GM04503 (cell line): ENCODE measurements around the gene GAGE12J.
"Not testable (repeated sequence)": the region's sequence is repeated elsewhere in the genome, so short reads cannot be mapped to it uniquely, and the experiment has no call there.

Source experiments
- DNase-seq: peaks from one replicate; pipeline ENCODE4 v3.0.0-alpha.2; 2012; ENCODE audit warnings: low read depth

Gene GAGE12J

DNA sequence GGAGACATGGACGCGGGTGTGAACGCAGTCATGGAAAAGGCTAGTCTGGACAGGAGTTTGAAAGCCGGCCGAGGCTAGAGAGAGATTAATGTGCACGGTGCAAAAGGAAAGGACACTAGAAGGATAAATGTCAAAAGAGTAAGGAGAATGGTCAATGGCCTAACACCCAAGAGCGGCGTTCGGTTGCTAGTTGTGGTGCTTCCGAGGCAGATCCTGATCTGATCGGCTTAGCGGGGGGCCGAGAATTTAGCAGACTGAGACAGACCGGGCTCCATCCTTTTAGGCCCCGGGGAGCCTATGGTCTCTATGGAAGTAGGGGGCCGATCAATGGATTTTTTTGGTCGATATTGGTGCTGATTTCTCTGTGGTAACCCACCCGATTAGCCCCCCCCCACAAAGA is 11.5 kb upstream of the GAGE12J start:
- DNase-seq = no peak

DNA sequence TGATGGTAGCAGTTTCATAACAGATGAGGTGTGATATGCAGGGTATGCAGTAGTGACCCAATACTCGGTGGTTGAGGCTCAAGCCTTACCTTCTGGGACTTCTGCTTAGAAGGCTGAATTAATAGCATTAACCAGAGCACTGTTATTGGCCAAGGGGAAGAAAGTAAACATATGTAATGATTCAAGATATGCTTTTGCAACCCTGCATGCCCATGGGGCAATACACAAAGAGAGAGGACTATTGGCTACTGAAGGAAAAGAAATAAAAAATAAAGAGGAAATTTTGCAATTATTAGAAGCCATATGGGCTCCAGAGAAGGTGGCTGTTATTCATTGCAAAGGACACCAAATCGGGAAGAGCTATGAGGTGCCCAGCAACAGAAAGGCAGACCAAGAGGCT is 9.7 kb upstream of the GAGE12J start:
- DNase-seq = no peak

DNA sequence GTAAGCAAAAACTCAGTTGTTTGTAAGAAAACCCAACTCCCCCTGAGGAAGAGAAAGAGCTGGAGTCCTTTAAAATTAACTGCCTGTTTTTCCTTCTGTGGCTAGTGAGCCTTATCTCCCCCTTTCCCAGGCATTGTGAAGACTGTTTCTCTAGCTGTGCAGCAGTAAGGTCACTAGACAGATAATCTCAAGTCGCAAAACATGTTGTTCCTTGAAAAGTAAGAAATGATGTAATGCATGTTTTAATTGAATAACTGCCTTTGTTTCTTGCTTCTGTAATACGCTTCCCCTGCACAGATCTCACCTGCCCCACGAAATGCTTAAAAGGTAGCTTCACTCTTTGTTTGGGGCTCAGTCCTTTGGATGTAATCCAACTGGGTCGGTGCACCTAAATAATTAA is 5.8 kb upstream of the GAGE12J start:
- DNase-seq = no peak

DNA sequence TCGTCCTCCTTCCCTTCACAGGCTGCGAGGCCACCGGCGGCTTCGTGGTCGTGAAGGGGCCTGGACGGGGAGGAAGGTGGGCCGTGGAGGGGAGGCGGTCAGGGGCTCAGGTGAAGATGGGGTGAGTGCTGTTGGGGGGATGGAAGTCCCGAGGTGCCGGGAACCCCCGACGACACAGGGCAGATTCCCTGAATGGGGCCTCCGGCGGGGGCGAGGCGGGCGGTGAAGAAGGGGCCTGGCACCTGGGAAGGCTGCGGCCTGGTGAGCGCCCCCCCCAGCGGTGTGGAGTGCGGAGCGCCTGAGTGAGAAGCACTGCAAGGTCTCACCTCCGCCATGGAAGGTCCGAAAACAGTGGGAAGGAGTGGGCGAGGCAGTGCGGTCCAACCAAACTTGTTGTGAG is 429 bp downstream of the GAGE12J start:
- DNase-seq = not testable (repeated sequence)

DNA sequence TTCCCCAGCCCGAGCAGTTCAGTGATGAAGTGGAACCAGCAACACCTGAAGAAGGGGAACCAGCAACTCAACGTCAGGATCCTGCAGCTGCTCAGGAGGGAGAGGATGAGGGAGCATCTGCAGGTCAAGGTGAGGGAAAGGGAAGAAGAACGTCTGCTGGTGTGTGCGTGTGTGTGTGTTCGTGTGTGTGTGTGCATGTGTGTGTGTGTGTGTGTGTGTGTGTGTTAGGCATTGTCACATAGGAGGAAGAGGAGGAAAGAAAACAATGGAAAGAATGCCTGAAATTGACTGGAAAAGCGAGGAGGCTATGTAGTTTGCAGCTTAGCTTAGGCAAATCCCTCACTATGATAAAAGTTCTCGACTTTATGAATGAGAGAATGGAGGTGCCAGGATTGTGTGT is 1.9 kb downstream of the GAGE12J start:
- not testable (repeated sequence) for DNase-seq

DNA sequence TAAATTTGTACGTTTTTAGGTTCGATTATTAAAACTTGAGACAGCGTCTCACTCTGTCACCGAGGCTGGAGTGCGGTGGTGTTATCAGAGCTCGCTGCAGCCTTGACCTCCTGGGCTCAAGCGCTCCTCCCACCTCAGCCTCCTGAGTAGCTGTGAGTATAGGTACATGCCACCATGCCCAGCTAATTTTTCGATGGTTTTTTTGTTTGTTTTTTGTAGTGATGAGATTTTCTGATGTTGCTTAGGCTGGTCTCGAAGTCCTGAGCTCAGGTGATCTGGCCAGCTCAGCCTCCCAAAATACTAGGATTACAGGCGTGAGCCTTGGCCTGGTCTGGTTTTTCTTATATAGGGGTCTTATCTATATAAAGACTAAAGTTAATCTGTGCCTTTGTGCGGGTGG is 8.6 kb downstream of the GAGE12J start:
- not testable (repeated sequence) for DNase-seq

DNA sequence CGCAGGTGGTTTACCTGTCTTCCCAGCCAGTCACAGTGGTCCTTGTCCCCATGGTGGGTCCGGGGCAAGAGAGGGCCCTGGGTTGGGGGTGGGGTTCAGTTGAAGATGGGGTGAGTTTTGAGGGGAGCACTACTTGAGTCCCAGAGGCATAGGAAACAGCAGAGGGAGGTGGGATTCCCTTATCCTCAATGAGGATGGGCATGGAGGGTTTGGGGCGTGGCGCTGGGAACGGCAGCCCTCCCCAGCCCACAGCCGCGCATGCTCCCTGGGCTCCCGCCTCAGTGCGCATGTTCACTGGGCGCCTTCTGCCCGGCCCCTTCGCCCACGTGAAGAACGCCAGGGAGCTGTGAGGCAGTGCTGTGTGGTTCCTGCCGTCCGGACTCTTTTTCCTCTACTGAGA is 9.4 kb downstream of the GAGE12J start, which contains the start of gene GAGE13:
Gene GAGE13, plus strand, starts transcription at position 301 of the 400 bp plus-strand sequence. CDS start 1,156 bp downstream, outside the sequence.
- not testable (repeated sequence) for DNase-seq

DNA sequence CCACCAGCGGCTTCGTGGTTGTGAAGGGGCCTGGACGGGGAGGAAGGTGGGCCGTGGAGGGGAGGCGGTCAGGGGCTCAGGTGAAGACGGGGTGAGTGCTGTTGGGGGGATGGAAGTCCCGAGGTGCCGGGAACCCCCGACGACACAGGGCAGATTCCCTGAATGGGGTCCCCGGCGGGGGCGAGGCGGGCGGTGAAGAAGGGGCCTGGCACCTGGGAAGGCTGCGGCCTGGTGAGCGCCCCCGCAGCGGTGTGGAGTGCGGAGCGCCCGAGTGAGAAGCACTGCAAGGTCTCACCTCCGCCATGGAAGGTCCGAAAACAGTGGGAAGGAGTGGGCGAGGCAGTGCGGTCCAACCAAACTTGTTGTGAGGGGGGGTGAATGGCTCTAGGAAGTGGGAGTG is 10.0 kb downstream of the GAGE12J start:
- DNase-seq = not testable (repeated sequence)

DNA sequence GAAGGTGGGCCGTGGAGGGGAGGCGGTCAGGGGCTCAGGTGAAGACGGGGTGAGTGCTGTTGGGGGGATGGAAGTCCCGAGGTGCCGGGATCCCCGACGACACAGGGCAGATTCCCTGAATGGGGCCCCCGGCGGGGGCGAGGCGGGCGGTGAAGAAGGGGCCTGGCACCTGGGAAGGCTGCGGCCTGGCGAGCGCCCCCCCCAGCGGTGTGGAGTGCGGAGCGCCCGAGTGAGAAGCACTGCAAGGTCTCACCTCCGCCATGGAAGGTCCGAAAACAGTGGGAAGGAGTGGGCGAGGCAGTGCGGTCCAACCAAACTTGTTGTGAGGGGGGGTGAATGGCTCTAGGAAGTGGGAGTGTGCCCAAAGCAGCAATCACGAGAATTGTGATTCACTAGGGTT is 19.6 kb downstream of the GAGE12J start:
- not testable (repeated sequence) for DNase-seq

DNA sequence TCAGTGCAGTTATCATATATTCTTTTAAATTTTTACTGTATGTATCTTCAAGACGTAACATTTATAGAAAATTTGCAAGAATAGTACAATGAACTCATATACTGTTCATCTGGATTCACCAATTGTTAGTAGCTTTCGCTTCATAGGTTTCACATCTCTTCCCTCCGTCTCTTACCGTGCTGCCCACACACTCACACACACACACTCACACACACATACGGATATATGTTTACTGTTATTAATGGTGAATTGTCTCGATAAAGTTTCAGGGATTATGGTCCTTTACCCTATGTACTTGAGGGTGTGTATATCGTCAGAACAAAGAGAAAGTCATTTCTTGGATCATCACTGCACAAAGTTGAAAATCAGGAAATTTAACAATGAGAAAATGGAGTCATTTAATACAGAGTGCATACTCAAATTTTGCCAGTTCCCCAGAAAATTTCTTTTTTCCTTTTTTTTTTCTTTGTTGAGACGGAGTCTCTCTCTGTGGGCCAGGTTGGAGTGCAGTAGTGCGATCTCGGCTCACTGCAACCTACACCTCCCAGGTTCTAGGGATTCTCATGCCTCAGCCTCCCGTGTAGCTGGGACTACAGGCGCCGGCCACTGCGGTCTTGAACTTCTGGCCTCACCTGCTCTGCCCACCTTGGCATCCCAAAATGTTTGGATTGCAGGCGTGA is 22.8 kb downstream of the GAGE12J start:
- DNase-seq = not testable (repeated sequence)

DNA sequence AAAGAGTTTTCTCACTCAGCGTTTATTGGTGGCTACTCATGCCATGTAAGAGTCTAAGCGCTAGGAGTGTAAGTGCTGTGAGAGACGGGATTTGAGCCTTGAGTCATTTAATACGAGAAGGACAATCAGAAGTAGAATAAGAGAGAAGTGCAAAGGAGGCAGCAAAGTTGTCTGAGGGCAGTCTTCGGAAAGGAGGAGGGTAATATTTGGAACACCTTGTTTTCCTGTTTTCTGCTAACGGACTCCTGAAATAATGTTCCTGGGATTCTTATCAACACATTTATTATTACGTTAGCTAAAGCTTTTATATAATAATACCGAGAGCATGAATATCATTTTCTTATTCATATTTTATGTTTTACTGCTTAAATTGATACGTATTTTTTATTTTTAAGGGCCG is 23.6 kb downstream of the GAGE12J start:
- DNase-seq = not testable (repeated sequence)

DNA sequence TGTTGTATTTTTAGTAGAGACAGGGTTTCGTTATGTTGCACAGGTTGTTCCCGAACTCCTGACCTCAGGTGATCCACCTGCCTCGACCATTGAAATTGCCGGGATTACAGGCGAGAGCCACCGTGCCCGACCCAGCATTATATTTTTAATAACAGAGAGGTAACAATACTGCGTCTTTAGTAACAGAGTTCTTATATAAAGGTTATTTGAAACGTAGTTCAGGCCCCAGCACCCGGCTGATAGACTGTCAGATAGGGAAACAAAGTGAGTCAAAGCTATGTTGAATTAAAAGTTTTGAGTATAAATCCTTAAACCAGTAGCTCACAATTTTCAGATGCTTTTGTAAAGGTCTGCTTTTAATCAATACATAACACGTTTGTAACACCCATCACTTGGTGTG is 24.3 kb downstream of the GAGE12J start:
- not testable (repeated sequence) for DNase-seq
